ENCODE measurements around the gene SEMA6B.

SEMA6B gene

GRCh38 chr19:4588291-4588761, 28.8 kb upstream of the SEMA6B start:
- Histone ChIP-seq H3K27ac (ENCODE audit: low read depth, low read length) (no peak overlapping the region), H3K36me3 (ENCODE audit: control insufficient read depth, low read length) (no peaks in the 10 kb centered on the region), H3K4me1 (ENCODE audit: control insufficient read depth, low read length) (peaks cover 9% of the 10 kb centered on the region), H3K27me3 (ENCODE audit: control insufficient read depth, low read length) (peaks cover 50% of the 10 kb centered on the region), H3K4me3 (ENCODE audit: low read length) (no peak overlapping the region), H3F3A (ENCODE audit: control insufficient read depth, insufficient read depth) (0 out of 2 replicates have a peak, but pooled peaks cover 3% of the 10 kb centered on the region), H3K9me2 (replicated peaks; ENCODE audit: control insufficient read depth, low read length) (no peaks in the 10 kb centered on the region), H4K20me1 (ENCODE audit: control insufficient read depth, insufficient read depth, low read depth, low read length) (no peaks in the 10 kb centered on the region), H3K4me2 (ENCODE audit: low read length) (no peak overlapping the region), H3K79me2 (ENCODE audit: control insufficient read depth, low read length) (no peaks in the 10 kb centered on the region), H3K9me3 (ENCODE audit: control insufficient read depth, insufficient read depth, low read length) (no peaks in the 10 kb centered on the region)
- TF ChIP-seq EZH2phosphoT487 (IDR thresholded peaks at IDR 0.05; ENCODE audit: borderline replicate concordance, low read length) (no peak), CTCF (IDR thresholded peaks at IDR 0.05; ENCODE audit: low read depth, low read length, poor library complexity, severe bottlenecking) (no peak)

DNA sequence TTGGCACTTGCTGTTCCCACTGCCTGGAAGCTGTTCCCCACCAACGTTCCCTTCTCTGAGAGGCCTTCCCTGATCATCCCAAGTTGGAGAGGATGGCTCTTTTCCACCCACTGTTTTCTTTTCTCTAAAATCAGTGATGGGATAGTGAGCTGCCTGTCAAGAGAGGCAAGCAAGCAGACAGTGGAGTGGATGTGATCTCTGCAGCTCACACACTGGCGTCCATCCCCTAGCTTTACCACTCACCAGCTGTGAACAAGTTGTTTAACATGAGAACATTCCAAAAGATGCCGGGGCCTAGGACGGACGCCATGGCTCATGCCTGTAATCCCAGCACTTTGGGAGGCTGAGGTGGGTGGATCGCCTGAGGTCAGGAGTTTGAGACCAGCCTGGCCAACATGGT, 28.0 kb upstream of the SEMA6B start:
- Histone ChIP-seq H3F3A (ENCODE audit: control insufficient read depth, insufficient read depth) (0 out of 2 replicates have a peak, but pooled peaks cover 3% of the 10 kb centered on the region), H3K9me3 (ENCODE audit: control insufficient read depth, insufficient read depth, low read length) (no peaks in the 10 kb centered on the region), H3K27ac (ENCODE audit: low read depth, low read length) (no peak overlapping the region), H3K4me3 (ENCODE audit: low read length) (no peak overlapping the region), H3K4me2 (ENCODE audit: low read length) (no peak overlapping the region), H3K79me2 (ENCODE audit: control insufficient read depth, low read length) (no peaks in the 10 kb centered on the region), H3K9me2 (replicated peaks; ENCODE audit: control insufficient read depth, low read length) (no peaks in the 10 kb centered on the region), H3K4me1 (ENCODE audit: control insufficient read depth, low read length) (peaks cover 9% of the 10 kb centered on the region), H3K36me3 (ENCODE audit: control insufficient read depth, low read length) (no peaks in the 10 kb centered on the region), H3K27me3 (ENCODE audit: control insufficient read depth, low read length) (peaks cover 52% of the 10 kb centered on the region), H4K20me1 (ENCODE audit: control insufficient read depth, insufficient read depth, low read depth, low read length) (no peaks in the 10 kb centered on the region)
- TF ChIP-seq CTCF (IDR thresholded peaks at IDR 0.05; ENCODE audit: low read depth, low read length, poor library complexity, severe bottlenecking), result no peak
- TF ChIP-seq EZH2phosphoT487 (IDR thresholded peaks at IDR 0.05; ENCODE audit: borderline replicate concordance, low read length), result no peak

DNA sequence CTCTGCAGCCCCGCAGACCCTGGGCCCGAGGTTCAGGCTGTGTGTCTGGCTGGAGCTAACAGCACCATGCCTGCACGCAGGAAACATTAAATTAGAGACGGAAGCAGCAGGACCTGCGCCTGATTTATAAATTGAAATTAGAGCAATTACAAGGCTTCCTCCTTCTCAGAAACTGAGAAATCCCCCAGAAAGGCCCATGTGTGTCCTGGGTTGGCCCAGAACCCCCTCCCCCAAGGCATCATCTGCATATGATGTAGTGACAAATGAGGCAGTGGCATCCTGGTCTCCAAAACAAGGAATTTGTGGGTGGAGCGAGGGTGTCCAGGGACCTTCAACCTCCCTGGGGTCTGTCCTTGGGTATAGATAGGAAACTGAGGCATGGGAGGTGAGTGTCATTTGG, 27.2 kb upstream of the SEMA6B start:
- peaks cover 9% of the 10 kb centered on the region for H3K4me1 ChIP-seq (ENCODE audit: control insufficient read depth, low read length)
- no peaks in the 10 kb centered on the region for H3K9me3 ChIP-seq (ENCODE audit: control insufficient read depth, insufficient read depth, low read length)

More for the DNA sequence above, 27.2 kb upstream of the SEMA6B start:
- H3K79me2 ChIP-seq (ENCODE audit: control insufficient read depth, low read length), result no peaks in the 10 kb centered on the region
- no peak overlapping the region for H3K27ac ChIP-seq (ENCODE audit: low read depth, low read length)
- H3K27me3 ChIP-seq (ENCODE audit: control insufficient read depth, low read length), result peaks cover 60% of the 10 kb centered on the region
- H3K36me3 ChIP-seq (ENCODE audit: control insufficient read depth, low read length), result no peaks in the 10 kb centered on the region
- H3K4me3 ChIP-seq (ENCODE audit: low read length), result no peak overlapping the region
- H4K20me1 ChIP-seq (ENCODE audit: control insufficient read depth, insufficient read depth, low read depth, low read length), result no peaks in the 10 kb centered on the region
- no peaks in the 10 kb centered on the region for H3K9me2 ChIP-seq (replicated peaks; ENCODE audit: control insufficient read depth, low read length)
- TF ChIP-seq CTCF (IDR thresholded peaks at IDR 0.05; ENCODE audit: low read depth, low read length, poor library complexity, severe bottlenecking) (no peak), EZH2phosphoT487 (IDR thresholded peaks at IDR 0.05; ENCODE audit: borderline replicate concordance, low read length) (no peak)
- H3F3A ChIP-seq (ENCODE audit: control insufficient read depth, insufficient read depth), result 0 out of 2 replicates have a peak, but pooled peaks cover 3% of the 10 kb centered on the region
- H3K4me2 ChIP-seq (ENCODE audit: low read length), result no peak overlapping the region

Measured in DOHH2 (cell line).